Endothelial cell of umbilical vein (primary cell): ENCODE results near the gene RAB3IL1. TPM values are rescaled to one million over a fixed set of nuclear protein-coding genes. Genes with fewer than 3 reads are reported as not detected.

Source experiments
- BruUV-seq: library from RNA; stranded (reverse); fragments of 400-500 nt; replicated peaks from 2 replicates; lab custom pipeline; 2021; lab: Mats Ljungman, UMichigan
- CTCF ChIA-PET: fragments of 300-600, 350-600 bp; sonication (Branson Sonifier 250); formaldehyde crosslinking; loops from one replicate; lab custom pipeline; 2021; ENCODE audit warnings: antibody characterized with exemption, inconsistent platforms; lab: Charles Lee
- POLR2A ChIA-PET: fragments of 300-600, 350-600 bp; sonication (Branson Sonifier 250); formaldehyde crosslinking; loops from one replicate; lab custom pipeline; 2021; ENCODE audit warnings: antibody characterized with exemption, inconsistent platforms; lab: Charles Lee
- DNase-seq: peaks from one replicate; pipeline ENCODE4 v3.0.0-alpha.2; 2011; ENCODE audit warnings: low read depth, low spot score
- FAIRE-seq: peaks from 2 replicates; lab custom pipeline; 2011; peaks lifted over from hg19 to GRCh38; lab: Jason Lieb, UNC
- H2AFZ ChIP-seq: 2 replicates; pipeline ENCODE4 v1.6.0; 2012; ENCODE audit warnings: low read depth, low read length, control low read depth, inconsistent platforms
- H3K27ac ChIP-seq: 2 replicates; pipeline ENCODE4 v1.5.1; 2011; ENCODE audit warnings: low read depth, mild to moderate bottlenecking, control low read depth, low read length, moderate library complexity; ENCODE audit not compliant: insufficient read depth
- H3K27me3 ChIP-seq, 2 experiments: 2 replicates each; pipeline versions ENCODE4 v1.6.0 to v1.6.1; 2011; ENCODE audit warnings: low read length in 2 of 2, mixed read lengths in 1 of 2; ENCODE audit not compliant: control insufficient read depth in 2 of 2, insufficient read depth in 2 of 2
- H3K36me3 ChIP-seq, 2 experiments: 2 replicates in 1 of 2; 3 replicates in 1 of 2; pipeline ENCODE4 v1.5.1; 2011; ENCODE audit warnings: low read length in 2 of 2, mild to moderate bottlenecking in 1 of 2, moderate library complexity in 1 of 2; ENCODE audit not compliant: control insufficient read depth in 2 of 2, insufficient read depth in 2 of 2; ENCODE audit errors: extremely low read depth in 1 of 2
- H3K4me1 ChIP-seq: 3 replicates; pipeline ENCODE4 v1.5.1; 2011; ENCODE audit warnings: mild to moderate bottlenecking, low read length; ENCODE audit not compliant: control insufficient read depth, insufficient read depth; ENCODE audit errors: extremely low read depth
- H3K4me2 ChIP-seq: 2 replicates; pipeline ENCODE4 v1.6.1; 2011; ENCODE audit warnings: low read length, control low read depth, mixed read lengths; ENCODE audit not compliant: insufficient read depth
- H3K4me3 ChIP-seq, 3 experiments: fragments of 200-600 bp in 1 of 3; sonication (generic), shearing (Covaris generic) in 1 of 3; replicated peaks in 1 of 3; 2 replicates each; pipeline ENCODE4 v1.5.1; 2011 to 2016; ENCODE audit warnings: control low read depth in 3 of 3, low read length in 3 of 3, mild to moderate bottlenecking in 2 of 3, inconsistent platforms in 1 of 3, low read depth in 1 of 3, moderate library complexity in 1 of 3; ENCODE audit not compliant: insufficient read depth in 1 of 3
- H3K79me2 ChIP-seq: 2 replicates; pipeline ENCODE4 v1.6.0; 2012; ENCODE audit warnings: low read length, inconsistent platforms; ENCODE audit not compliant: control insufficient read depth, insufficient read depth
- H3K9ac ChIP-seq: replicated peaks from 2 replicates; pipeline ENCODE3; 2011; ENCODE audit warnings: low read length, control low read depth; ENCODE audit not compliant: insufficient read depth; ENCODE audit errors: extremely low read depth
- H3K9me1 ChIP-seq: replicated peaks from 3 replicates; pipeline ENCODE4 v1.6.0; 2011; ENCODE audit warnings: mild to moderate bottlenecking, low read length; ENCODE audit not compliant: control insufficient read depth, insufficient read depth; ENCODE audit errors: extremely low read depth
- H3K9me3 ChIP-seq: replicated peaks from 2 replicates; pipeline ENCODE4 v1.5.1; 2012; ENCODE audit warnings: low read length, inconsistent platforms; ENCODE audit not compliant: control insufficient read depth, insufficient read depth
- H4K20me1 ChIP-seq: replicated peaks from 2 replicates; pipeline ENCODE3; 2011; ENCODE audit warnings: mild to moderate bottlenecking, low read length; ENCODE audit not compliant: control insufficient read depth, insufficient read depth; ENCODE audit errors: extremely low read depth
- CTCF ChIP-seq, 2 donors: IDR thresholded peaks; 1 replicate in 1 of 2; 2 replicates in 1 of 2; pipeline ENCODE4 v1.5.1; 2011; ENCODE audit warnings: low read length in 2 of 2, mild to moderate bottlenecking in 2 of 2, moderate library complexity in 2 of 2, control low read depth in 1 of 2, inconsistent platforms in 1 of 2, low read depth in 1 of 2; ENCODE audit not compliant: insufficient read depth in 1 of 2; ENCODE audit errors: extremely low read depth in 1 of 2
- EZH2 ChIP-seq: IDR thresholded peaks from 2 replicates; pipeline ENCODE4 v1.6.1; 2012; ENCODE audit warnings: borderline replicate concordance, low read depth, mild to moderate bottlenecking, moderate library complexity, low read length, inconsistent platforms; ENCODE audit not compliant: severe bottlenecking
- FOS ChIP-seq: IDR thresholded peaks from 2 replicates; pipeline ENCODE4 v1.6.1; 2011; ENCODE audit warnings: mild to moderate bottlenecking, low read length, moderate library complexity, borderline replicate concordance; ENCODE audit not compliant: insufficient read depth
- GATA2 ChIP-seq: IDR thresholded peaks from 2 replicates; pipeline ENCODE4 v1.7.0; 2011; ENCODE audit warnings: low read depth, mild to moderate bottlenecking, moderate library complexity, mixed read lengths, low read length; ENCODE audit not compliant: insufficient read length, insufficient read depth
- JUN ChIP-seq: IDR thresholded peaks from 2 replicates; pipeline ENCODE4 v1.6.1; 2011; ENCODE audit warnings: borderline replicate concordance, low read depth; ENCODE audit not compliant: insufficient read length, insufficient read depth
- MAX ChIP-seq: IDR thresholded peaks from 2 replicates; pipeline ENCODE4 v1.6.1; 2011; ENCODE audit not compliant: insufficient read depth, insufficient read length
- MYC ChIP-seq: IDR thresholded peaks from one replicate; pipeline ENCODE4 v1.6.1; 2011; ENCODE audit warnings: mild to moderate bottlenecking, low read depth, low read length
- POLR2A ChIP-seq: IDR thresholded peaks from 2 replicates; pipeline ENCODE4 v1.6.1; 2012; ENCODE audit warnings: low read depth, mild to moderate bottlenecking, control low read depth, low read length
- POLR2AphosphoS5 ChIP-seq: IDR thresholded peaks from 2 replicates; pipeline ENCODE4 v1.6.1; 2012; ENCODE audit warnings: low read depth, mild to moderate bottlenecking, control low read depth, low read length, moderate library complexity; ENCODE audit not compliant: insufficient read depth
- dilution Hi-C: fragments of 300-500 bp; cut with MboI; formaldehyde crosslinking; loops from one replicate; pipeline ENCODE4 v1.15.0; 2019; ENCODE audit warnings: low sequenced_read_pairs; ENCODE audit not compliant: extremely low pct_ligation_motif_present
- intact Hi-C: fragments of 100-400 bp; cut with micrococcal nuclease; formaldehyde crosslinking; loops from one replicate; pipeline ENCODE4 v1.10.0; 2022
- polyA plus RNA-seq, 4 experiments: library from polyadenylated mRNA; depleted of rRNA in 3 of 4; stranded (reverse) in 3 of 4; unstranded in 1 of 4; fragments of >200 nt; gene quantifications; 2 replicates each; pipeline versions ENCODE4 v1.2.1 to v1.2.3, GENCODE V29; 2011 to 2012; ENCODE audit warnings: missing spikeins in 1 of 4
- total RNA-seq: library from RNA; stranded (reverse); gene quantifications from 2 replicates; pipeline ENCODE4 v1.2.3, GENCODE V29; 2021

The RAB3IL1 gene
- total and polyA plus RNA-seq, 2 donors (not counting 3 experiments of a cell fraction or from before 2014, with no cell fraction given) = 1.8 to 3.6 TPM

- Histone ChIP-seq H2AFZ (no peak overlapping the region), H3K4me1 (no peaks in the 10 kb centered on the region), H3K79me2 (peaks cover 10% of the 10 kb centered on the region), H3K27ac (no peak overlapping the region), H3K4me2 (no peak overlapping the region), H3K9me1 (no peaks in the 10 kb centered on the region), H3K36me3 (peaks cover 35 to 45% of the 10 kb centered on the region in 2 experiments), H4K20me1 (no peaks in the 10 kb centered on the region), H3K9ac (no peak overlapping the region), H3K9me3 (no peaks in the 10 kb centered on the region), H3K27me3 (no peaks in the 10 kb centered on the region), H3K4me3 (no peak overlapping the region)
- ChIA-PET POLR2A (no interaction called here), CTCF (interaction anchor here (0.7 to 1.3 kb wide), 2 partner anchors 23 to 233 kb away, joined by 3 read pairs; no protein-coding TSS in a partner anchor)
- FAIRE-seq (no peak), DNase-seq (no peak)
- BruUV-seq = no TSS peak
- dilution Hi-C loops = no loop called here
- TF ChIP-seq CTCF (IDR thresholded peaks at IDR 0.05; ENCODE audit: extremely low read depth in 1 of 2, insufficient read depth in 1 of 2, low read depth in 1 of 2, low read length in 2 of 2) = no peak
- TF ChIP-seq EZH2 = no peak
- TF ChIP-seq JUN = no peak
- no peak for TF ChIP-seq POLR2A
- no peak for TF ChIP-seq MAX
- TF ChIP-seq FOS = no peak
- TF ChIP-seq POLR2AphosphoS5 = no peak
- no peak for TF ChIP-seq GATA2
- no peak for TF ChIP-seq MYC
- intact Hi-C loops = no loop called here
Observed at GRCh38 chr11:61848631-61849030, 68.7 kb downstream of the RAB3IL1 start.
